ENCODE results near the gene PTPRN.

PTPRN gene

DNA sequence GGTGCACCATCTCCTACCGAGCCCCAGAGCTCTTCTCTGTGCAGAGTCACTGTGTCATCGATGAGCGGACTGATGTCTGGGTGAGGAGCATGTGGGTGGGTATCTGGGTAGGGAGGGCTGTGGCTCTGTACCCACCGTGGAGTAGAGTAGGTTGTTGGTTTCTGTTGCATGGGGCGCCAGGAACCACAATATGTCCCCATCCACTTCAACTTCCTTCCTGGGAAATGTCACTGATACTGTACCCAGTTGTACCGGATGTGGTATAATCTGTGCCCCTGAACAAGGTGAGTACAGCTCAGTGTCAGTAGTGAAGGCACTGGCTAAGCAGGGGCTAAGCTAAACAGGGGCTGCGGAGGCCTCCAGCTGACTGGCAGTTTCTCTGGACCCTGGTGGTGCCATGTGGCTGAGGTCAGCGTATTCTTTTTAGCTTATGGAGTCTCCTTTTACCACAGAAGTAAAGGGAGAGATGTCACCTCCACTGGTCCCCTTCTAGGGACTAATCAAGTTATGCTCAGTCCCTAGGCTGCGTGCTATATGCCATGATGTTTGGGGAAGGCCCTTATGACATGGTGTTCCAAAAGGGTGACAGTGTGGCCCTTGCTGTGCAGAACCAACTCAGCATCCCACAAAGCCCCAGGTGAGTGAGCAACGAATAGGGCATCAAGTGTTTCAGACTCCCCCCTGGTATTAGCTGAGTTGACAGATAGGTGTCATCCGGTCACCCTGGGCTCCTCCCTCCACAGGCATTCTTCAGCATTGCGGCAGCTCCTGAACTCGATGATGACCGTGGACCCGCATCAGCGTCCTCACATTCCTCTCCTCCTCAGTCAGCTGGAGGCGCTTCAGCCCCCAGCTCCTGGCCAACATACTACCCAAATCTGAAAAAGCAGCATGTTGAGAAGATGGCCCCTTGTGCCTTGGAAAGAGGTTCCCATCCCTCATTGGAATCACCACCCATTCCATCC is 61.2 kb downstream of the PTPRN start:
- in situ Hi-C loops (cut with MboI; ENCODE audit: low sequenced_read_pairs) = no loop called here

DNA sequence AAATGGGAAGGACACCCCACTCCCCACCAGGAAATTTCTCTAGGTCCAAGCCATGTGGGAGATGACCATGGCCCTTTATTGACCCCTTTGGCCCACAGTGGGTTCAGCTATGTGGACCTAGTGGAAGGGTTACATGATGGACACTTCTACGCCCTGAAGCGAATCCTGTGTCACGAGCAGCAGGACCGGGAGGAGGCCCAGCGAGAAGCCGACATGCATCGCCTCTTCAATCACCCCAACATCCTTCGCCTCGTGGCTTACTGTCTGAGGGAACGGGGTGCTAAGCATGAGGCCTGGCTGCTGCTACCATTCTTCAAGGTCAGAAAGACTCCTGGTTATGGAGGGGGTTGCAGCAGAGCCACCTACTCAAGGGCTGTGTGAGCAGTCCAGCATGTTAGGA is 62.6 kb downstream of the PTPRN start:
- in situ Hi-C loops (cut with MboI; ENCODE audit: low sequenced_read_pairs) = no loop called here

DNA sequence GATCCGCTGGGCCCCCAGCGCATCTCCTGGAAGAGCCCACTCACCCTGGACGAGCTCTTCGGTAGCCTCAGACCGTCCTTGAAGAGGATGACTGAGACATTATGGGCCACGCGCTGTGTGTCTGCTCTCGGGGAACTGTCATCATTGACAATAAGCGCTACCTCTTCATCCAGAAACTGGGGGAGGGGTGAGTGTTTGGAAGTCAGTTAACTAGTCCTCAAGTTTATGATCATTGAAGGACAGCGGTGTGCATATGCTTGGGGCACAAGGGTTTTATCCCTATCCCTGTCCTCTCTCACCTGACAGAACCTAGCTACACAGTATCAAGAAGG is 63.3 kb downstream of the PTPRN start:
- in situ Hi-C loops (cut with MboI; ENCODE audit: low sequenced_read_pairs) = no loop called here

DNA sequence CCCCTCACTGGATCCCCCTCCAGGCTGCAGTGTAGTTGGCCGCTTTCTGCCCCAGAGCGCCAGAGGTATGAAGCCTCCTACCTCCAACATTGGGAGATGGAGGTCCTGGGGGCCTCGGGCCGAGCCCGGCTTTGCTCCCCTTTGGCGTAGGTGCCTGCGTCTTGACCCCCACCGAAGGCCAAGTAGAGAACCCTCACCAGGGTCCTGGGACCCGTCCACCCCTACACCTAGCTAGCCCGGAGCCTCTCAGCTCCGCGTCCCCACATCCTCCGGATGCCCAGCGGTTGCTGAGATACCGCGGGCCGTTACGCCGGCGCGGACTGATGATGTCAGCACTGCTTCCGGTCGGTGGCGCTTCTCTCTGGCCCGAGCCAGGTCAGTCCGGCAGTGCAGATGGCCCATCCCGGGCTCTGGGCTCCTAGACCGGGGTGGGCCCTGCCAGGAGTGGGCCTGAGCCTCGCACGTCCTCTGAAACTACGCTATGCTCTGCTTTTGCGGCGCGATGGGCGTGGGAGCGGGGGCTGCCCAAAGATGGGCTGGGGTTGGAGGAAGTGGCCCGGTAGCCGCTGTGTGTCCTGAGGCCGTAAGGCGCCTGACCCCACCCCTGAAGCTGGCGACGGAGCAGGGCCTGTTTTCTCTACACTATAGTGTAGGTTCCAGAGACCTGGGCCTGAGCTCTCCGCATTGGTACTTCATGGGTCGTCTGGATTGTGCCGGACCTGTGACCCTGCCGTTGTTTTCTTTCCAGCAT is 63.9 kb downstream of the PTPRN start, which contains the start of the genes GLB1L and STK16:
Gene GLB1L, minus strand, starts transcription at position 297 of the 751 bp plus-strand sequence. CDS start 1,871 bp downstream, outside the sequence.
Gene STK16, plus strand, starts transcription at position 332 of the 751 bp plus-strand sequence. CDS start 521 bp downstream, outside the sequence.
- in situ Hi-C loops (cut with MboI; ENCODE audit: low sequenced_read_pairs) = no loop called here

DNA sequence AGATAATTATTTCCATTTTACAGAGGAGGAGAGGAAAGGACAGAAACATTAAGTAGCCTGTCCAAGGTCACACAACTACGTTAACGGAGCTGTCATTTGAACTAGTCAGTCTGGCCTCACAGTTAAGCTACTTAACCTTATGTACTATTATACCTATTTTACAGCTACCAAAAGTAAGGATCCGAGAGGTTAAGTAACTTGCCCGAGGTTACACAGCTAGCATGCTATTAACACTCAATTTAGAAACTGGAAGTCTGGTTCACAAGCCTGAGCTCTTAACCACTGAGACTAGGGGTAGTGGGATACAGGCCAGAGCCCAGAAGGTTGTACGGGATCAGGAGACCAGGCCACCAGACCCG is 64.4 kb downstream of the PTPRN start:
- in situ Hi-C loops (cut with MboI; ENCODE audit: low sequenced_read_pairs) = no loop called here

DNA sequence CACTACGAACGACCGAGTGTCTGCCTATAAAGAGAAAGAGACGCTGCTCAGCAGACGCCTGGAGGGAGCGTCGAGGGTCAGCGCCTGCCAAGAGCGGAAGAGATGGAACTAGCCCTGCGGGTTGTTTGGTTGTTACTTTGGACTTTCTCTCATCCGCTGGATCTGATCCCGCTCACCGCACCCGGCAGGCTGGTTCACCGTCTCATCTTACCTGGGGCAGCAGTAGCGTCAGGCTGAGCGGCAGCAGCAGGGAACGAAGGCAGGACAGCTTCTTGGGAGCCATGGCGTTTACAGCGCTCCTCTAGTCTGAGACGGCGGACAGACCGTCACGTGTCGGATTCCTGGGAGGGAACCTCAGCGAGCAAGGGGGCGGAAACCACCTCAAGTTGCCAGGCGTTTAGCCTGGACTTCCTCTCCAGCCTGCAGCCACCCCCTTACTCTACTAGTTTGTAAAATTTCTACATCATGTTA is 65.9 kb downstream of the PTPRN start:
- in situ Hi-C loops (cut with MboI; ENCODE audit: low sequenced_read_pairs) = no loop called here

Data from HL-60/S4 treated with phorbol 12-myristate 13-acetate at 8.2 ng/mL for 4 days and 3 days (cell line).